HEK293T (cell line): Measurements from ENCODE around the gene ZNF536.
A peak's percentile ranks its signal among the peaks of the same experiment; 100 is the strongest.

ENCODE experiments used
- CTCF ChIA-PET: fragments of 350-600 bp; formaldehyde crosslinking; extraction: SDS; loops from one replicate; lab custom pipeline; 2021; ENCODE audit warnings: antibody characterized with exemption, inconsistent platforms; lab: Yijun Ruan, JAX
- POLR2A ChIA-PET: fragments of 350-600 bp; formaldehyde crosslinking; extraction: SDS; loops from one replicate; lab custom pipeline; 2020; ENCODE audit warnings: antibody characterized with exemption, inconsistent platforms; lab: Yijun Ruan, JAX
- DNase-seq: peaks from one replicate; pipeline ENCODE4 v3.0.0; 2012; ENCODE audit warnings: mixed read lengths; ENCODE audit errors: extremely low spot score
- ARNT ChIP-seq: fragments of 450-650 bp; IDR thresholded peaks from 2 replicates; pipeline ENCODE4 v1.6.1; 2017; ENCODE audit warnings: mild to moderate bottlenecking
- BHLHE40 ChIP-seq: fragments of 450-650 bp; IDR thresholded peaks from 2 replicates; pipeline ENCODE4 v1.6.1; 2016; ENCODE audit warnings: mild to moderate bottlenecking, moderate library complexity, borderline replicate concordance
- CTBP1 ChIP-seq: fragments of 450-650 bp; IDR thresholded peaks from 2 replicates; pipeline ENCODE4 v1.6.1; 2016; ENCODE audit warnings: borderline replicate concordance
- ELF4 ChIP-seq: fragments of 450-650 bp; IDR thresholded peaks from 2 replicates; pipeline ENCODE4 v1.6.1; 2017; ENCODE audit warnings: antibody characterized with exemption
- FOXA1 ChIP-seq: fragments of 450-650 bp; IDR thresholded peaks from 2 replicates; pipeline ENCODE4 v1.6.1; 2016; ENCODE audit warnings: mild to moderate bottlenecking
- FOXK2 ChIP-seq: fragments of 450-650 bp; IDR thresholded peaks from 2 replicates; pipeline ENCODE4 v1.6.1; 2016; ENCODE audit warnings: mild to moderate bottlenecking
- FOXM1 ChIP-seq: fragments of 450-650 bp; IDR thresholded peaks from 2 replicates; pipeline ENCODE4 v1.6.1; 2017; ENCODE audit warnings: mild to moderate bottlenecking, borderline replicate concordance
- HDGF ChIP-seq: fragments of 450-650 bp; IDR thresholded peaks from 2 replicates; pipeline ENCODE4 v1.6.1; 2017; ENCODE audit warnings: antibody characterized with exemption, borderline replicate concordance
- L3MBTL2 ChIP-seq: fragments of 450-650 bp; conservative IDR thresholded peaks from 2 replicates; pipeline ENCODE4 v1.6.1; 2016; ENCODE audit warnings: mild to moderate bottlenecking
- LEF1 ChIP-seq: fragments of 450-650 bp; IDR thresholded peaks from 2 replicates; pipeline ENCODE4 v1.6.1; 2017; ENCODE audit warnings: mild to moderate bottlenecking, borderline replicate concordance
- NFRKB ChIP-seq: fragments of 450-650 bp; IDR thresholded peaks from 2 replicates; pipeline ENCODE4 v1.6.1; 2016; ENCODE audit warnings: mild to moderate bottlenecking, moderate library complexity
- PKNOX1 ChIP-seq: fragments of 450-650 bp; IDR thresholded peaks from 2 replicates; pipeline ENCODE4 v1.6.1; 2016
- SP1 ChIP-seq: fragments of 450-650 bp; IDR thresholded peaks from 2 replicates; pipeline ENCODE4 v1.6.1; 2017
- SUZ12 ChIP-seq: fragments of 450-650 bp; IDR thresholded peaks from 2 replicates; pipeline ENCODE4 v1.6.1; 2016; ENCODE audit warnings: mild to moderate bottlenecking
- TARDBP ChIP-seq: fragments of 450-650 bp; IDR thresholded peaks from 2 replicates; pipeline ENCODE4 v1.6.1; 2016
- ZNF384 ChIP-seq: fragments of 450-650 bp; IDR thresholded peaks from 2 replicates; pipeline ENCODE4 v1.6.1; 2016

Gene ZNF536

GRCh38 chr19:30371960-30372824 lies at the start of gene ZNF536:
ZNF536 (plus strand) TSS chr19:30372384; CDS start chr19:30443563, 71,179 bp downstream.
- POLR2A ChIA-PET: no interaction called here
- no peak for DNase-seq
- CTCF ChIA-PET: no interaction called here
- TF ChIP-seq TARDBP (no peak), HDGF (no peak), NFRKB (no peak), CTBP1 (no peak), ARNT (no peak), LEF1 (no peak), L3MBTL2 (no peak), SP1 (no peak), PKNOX1 (no peak), FOXK2 (no peak), FOXM1 (no peak), FOXA1 (no peak), BHLHE40 (no peak), ELF4 (no peak), SUZ12 (no peak), ZNF384 (no peak)

- CTCF ChIA-PET: no interaction called here
- no peak for TF ChIP-seq FOXK2
- TF ChIP-seq FOXA1: no peak
- TF ChIP-seq SP1: no peak
- no peak for TF ChIP-seq L3MBTL2
- no peak for TF ChIP-seq SUZ12
- TF ChIP-seq LEF1: no peak
- TF ChIP-seq PKNOX1: no peak
- no peak for TF ChIP-seq FOXM1
- TF ChIP-seq NFRKB: no peak
- TF ChIP-seq ELF4: no peak
- TF ChIP-seq CTBP1: no peak
- no peak for TF ChIP-seq ARNT
- no peak for TF ChIP-seq HDGF
- no peak for TF ChIP-seq TARDBP
- TF ChIP-seq BHLHE40: no peak
- TF ChIP-seq ZNF384: no peak
- POLR2A ChIA-PET: no interaction called here
- DNase-seq: no peak
Observed at GRCh38 chr19:30322641-30323320, 49.4 kb upstream of the ZNF536 start.

GRCh38 chr19:30323904-30324303 lies 48.3 kb upstream of the ZNF536 start:
- no peak for DNase-seq
- ChIA-PET POLR2A (no interaction called here), CTCF (no interaction called here)
- peak; percentile 58 for TF ChIP-seq PKNOX1
- no peak for TF ChIP-seq SUZ12
- TF ChIP-seq TARDBP: no peak
- TF ChIP-seq CTBP1: no peak

- ChIA-PET CTCF (no interaction called here), POLR2A (no interaction called here)
- TF ChIP-seq SP1 (no peak), HDGF (no peak), FOXM1 (no peak), L3MBTL2 (no peak), ARNT (no peak), PKNOX1 (no peak), ELF4 (no peak), FOXK2 (no peak), NFRKB (no peak), FOXA1 (no peak), SUZ12 (no peak), ZNF384 (no peak), LEF1 (no peak), BHLHE40 (no peak), TARDBP (no peak), CTBP1 (no peak)
- no peak for DNase-seq
Observed at GRCh38 chr19:30324982-30325381, 47.2 kb upstream of the ZNF536 start.

GRCh38 chr19:30325676-30326392 lies 46.4 kb upstream of the ZNF536 start:
- ChIA-PET POLR2A (no interaction called here), CTCF (no interaction called here)
- DNase-seq: no peak
- TF ChIP-seq SUZ12 (no peak), L3MBTL2 (no peak), FOXA1 (no peak), PKNOX1 (no peak), NFRKB (no peak), ELF4 (no peak), ARNT (no peak), CTBP1 (no peak), FOXK2 (no peak), BHLHE40 (no peak), LEF1 (no peak), SP1 (no peak), TARDBP (no peak), FOXM1 (no peak), HDGF (no peak), ZNF384 (no peak)
